GM18498 (cell line): Measurements from ENCODE around the gene LPIN1.
A peak's percentile ranks its signal among the peaks of the same experiment; 100 is the strongest.
"Not testable (repeated sequence)": the region's sequence is repeated elsewhere in the genome, so short reads cannot be mapped to it uniquely, and the experiment has no call there.

Experiments
- ATAC-seq: cut with Tn5 transposase; IDR thresholded peaks from one replicate; pipeline ENCODE4 v1.9.1; 2021; ENCODE audit warnings: mild to moderate bottlenecking, moderate library complexity; ENCODE audit not compliant: unreplicated experiment

The LPIN1 gene

DNA sequence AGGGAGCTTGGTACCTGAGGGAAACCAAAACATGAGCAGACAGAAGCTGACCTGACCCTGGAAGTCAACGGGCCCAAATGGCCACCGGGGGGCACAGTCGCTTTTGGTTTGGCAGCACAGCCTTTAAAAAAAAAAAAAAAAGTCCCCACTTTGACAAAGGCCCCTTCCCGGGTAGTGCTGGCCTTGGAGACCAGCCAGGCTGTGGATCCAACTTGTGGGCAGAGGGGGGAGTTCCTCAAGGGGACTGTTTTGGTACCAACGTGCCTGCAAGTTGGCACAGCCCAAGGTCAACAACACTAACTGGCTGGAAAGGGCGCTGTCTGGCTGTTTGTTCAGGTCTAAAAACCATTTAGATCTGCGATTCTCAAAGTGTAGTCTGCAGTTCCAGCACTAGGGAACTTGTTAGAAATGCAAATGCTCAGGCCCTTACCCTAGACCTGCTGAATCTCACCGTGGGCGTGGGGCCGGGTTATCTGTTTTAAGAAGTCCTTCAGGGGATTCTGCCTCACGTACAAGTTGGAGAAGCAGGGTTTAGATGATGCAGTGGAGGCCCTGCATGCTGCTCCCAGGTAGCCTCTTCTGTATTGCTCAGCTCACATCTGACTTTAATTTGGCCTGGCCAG is 83.0 kb downstream of the LPIN1 start:
- ATAC-seq = peak; percentile 32

DNA sequence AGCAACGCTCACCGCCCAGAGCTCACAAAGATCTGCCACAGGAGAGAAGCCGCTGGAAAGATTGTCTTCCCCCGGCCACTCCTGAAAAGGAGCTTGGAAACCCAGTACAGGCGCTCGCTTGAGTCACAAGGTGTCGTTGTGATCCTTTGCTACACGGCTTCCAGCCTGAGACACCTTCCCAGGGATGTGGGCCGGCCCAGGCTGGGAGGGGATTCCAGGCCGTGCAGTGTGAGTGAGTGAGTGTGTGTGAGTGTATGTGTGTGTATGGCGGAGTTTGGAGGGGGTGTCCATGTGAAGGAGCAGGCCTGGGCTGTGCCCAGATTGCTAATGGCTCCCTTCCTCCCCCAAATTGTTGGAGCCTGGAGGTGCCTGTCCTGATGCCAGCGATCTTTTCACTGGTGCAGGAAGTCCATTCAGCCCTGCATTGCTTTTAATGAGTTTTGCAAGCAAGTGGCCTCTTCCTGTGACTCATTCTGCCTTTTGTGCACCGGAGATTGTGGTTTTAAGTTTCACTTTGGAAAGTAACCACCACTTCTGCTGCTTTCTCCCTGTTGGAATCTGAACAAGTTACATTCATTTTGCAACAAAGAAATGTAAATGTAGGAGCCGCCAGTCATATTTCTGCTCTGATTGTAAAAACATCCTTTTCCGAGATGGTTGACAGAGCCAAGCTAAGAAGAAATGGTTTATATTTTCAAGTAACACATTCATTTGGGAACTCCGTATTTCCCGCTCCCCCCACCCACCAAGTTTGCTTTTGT is 83.7 kb downstream of the LPIN1 start:
- ATAC-seq = peak; percentile 70

DNA sequence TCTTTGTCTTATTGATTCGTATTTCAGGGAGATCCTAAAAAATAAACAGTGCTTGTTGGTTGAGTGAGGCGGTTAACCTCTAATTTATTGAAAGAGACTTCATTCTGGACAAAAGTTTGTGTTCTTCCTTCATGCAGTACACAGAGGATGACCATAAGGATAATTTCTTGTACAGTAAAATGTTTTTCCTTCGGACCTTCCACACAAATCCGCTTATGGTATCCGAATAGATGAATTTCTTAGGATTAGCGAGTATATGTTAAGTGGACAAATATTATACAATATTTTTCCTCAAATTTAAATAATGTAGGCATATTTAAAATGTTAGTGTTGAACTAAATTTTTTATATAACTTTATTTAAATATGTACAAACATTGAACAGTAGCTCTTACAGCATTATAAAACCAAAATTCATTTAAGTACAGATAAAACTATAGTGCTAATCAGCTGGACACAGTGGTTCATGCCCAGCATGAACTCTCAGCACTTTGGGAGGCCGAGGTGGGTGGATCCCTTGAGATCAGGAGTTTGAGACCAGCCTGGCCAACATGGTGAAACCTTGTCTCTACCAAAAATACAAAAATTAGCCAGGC is 84.4 kb downstream of the LPIN1 start:
- ATAC-seq = no peak

DNA sequence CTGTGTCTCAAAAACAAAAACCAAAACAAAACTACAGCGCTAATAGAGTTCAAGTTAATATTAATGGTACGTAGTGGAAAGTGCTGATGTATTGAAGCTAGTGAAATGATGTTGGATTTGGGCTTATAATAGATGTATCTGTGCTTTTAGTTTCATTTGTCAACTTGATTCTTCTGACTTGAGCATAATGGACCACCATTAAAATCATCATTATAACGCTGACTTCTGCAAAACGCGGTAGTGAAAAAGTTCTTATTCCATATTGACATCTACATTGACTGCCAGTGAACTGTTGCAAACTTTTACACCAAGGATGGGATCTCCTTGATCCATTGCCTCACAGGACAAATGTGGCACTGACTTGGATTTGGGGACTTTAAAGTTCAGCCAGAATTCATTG is 85.0 kb downstream of the LPIN1 start:
- ATAC-seq = no peak

DNA sequence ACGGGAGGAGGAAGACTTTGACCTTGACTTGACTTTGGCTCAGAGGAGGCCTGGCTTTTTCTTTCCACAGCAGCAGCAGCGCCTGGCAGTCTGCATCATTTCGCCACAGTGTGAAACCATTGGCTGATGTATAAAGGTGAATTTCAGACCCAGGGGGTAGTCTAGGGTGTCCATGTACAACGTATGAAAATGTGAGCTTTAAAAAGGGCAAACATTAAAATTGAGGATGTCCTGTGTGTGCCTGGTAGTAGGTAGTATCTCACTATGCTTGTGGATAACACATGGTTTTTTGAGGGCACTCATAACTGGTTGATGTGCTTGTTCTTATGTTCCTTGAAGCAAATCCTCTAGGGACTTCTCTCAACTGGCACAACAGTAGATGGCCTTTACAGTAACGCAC is 86.1 kb downstream of the LPIN1 start:
- ATAC-seq = no peak

DNA sequence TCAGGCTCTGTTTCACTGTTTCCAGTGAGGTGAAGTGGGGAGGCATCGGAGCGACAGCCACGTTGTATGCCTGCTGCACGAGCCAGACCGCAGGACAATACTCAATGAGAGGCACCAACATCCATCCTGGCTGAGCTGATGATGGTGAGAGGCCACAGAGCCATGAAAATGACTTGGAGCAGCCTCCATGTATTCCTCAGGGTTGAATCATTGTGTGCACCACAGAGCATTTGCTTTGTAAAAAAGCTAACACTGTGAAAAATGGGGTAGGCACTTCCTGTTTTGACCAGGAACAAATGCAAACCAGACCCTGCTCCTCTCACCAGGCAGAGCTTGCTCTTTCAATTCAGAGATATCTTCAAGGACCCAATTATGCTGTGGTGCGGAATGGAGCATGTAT is 87.2 kb downstream of the LPIN1 start:
- no peak for ATAC-seq

DNA sequence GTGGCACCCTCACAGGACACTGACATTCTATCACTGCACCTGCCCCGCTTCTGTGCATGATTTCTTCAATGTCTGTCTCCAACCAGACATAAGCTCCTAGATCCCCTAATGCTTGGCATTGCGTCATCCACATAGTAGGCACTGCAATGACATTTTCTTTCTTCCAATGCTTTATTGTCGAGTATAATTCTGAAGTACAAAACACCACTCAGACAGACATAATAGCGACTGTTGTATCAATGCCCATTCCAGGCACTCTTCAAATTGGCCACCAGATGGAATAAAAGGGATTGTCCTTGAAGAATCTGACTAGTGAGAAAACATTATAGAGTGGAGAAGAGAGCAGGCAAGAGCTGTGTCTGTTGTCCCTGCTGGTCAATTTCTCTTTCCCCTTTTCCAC is 89.0 kb downstream of the LPIN1 start:
- ATAC-seq = no peak

DNA sequence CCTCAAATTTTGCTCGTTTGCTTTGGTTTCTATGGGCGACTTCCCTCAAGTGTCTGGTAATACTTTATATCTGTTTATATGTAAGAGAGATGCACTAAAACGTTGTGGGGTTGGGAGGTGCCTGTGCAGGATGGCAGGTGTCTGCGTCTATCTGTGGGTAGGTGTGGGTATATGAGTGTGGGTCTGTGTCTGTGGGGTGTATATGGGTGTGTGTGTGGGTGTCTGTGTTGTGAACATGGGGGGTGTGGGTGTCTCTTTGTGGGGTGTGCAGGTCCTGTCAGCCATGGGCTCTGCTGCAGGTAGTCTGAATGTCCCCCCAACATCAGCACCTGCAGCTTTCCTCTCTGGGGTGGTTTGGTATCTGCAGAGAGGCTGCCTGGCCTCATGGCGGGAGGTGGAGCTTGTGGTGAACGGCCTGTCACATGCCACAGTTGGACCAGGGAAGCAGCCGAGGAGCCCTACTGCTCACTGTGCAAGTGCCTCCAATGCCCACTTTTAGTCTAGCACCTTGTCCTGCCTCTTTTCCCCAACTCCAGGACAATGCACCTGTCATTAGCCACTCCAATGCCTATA is 90.3 kb downstream of the LPIN1 start:
- ATAC-seq = no peak

DNA sequence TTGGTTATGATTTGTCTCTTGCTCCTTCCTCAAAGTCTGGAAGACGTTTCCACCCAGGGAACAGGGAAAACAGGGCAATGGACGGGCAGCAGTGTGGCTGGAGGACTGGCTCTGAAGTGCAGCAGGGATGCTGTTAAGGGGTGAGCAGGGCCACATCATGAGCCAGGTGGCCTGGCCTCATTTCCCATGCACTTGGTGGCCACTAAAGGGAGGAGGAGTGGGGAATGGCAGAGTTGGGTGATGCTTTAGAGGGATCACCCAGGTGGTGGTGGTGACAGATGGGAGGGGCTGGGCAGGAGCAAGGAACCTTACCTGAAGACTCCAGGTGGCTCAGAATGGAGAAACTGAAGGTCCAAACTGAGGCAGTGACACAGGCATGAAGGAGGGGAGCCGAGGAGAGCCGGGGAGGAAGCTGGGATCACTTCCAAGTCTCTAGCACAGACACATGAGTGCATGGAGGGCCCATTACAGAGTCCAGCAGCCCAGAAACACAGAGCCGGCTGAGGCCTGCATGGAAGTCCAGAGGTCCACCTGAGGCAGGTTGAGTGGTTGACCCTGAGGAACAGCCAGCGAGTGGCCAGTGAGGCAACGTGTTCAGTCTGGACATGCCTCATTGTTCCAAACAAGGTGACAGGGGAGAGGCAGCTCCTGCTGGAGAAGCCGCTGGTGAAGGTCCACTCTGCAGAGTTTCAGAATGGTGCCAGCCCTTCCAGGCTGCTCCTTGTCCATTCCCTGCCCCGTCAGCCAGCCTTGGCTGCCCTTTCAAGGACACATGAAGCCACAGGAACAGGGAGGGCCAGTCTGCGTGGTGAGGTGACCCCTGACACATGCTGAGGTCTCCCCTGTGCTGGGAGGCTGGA is 91.7 kb downstream of the LPIN1 start:
- no peak for ATAC-seq

DNA sequence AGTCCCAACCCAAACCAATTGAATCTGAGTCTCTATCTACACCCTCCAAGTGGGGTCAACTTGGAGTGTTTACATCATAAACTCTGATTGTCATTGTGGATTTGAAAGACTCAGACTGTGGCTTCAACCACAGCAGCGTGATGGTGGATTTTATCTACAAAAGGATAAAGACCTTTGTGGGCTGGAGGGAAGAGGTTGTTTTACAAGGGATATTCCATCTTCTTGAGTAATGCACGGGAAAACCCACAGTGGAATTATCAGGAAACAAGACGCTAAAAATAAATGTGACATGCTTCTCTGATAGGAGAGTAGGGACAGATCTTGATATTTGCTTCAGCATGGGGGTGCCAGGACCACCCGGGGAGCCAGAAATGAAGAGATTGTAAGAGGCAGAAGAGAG is 93.5 kb downstream of the LPIN1 start:
- ATAC-seq = no peak

DNA sequence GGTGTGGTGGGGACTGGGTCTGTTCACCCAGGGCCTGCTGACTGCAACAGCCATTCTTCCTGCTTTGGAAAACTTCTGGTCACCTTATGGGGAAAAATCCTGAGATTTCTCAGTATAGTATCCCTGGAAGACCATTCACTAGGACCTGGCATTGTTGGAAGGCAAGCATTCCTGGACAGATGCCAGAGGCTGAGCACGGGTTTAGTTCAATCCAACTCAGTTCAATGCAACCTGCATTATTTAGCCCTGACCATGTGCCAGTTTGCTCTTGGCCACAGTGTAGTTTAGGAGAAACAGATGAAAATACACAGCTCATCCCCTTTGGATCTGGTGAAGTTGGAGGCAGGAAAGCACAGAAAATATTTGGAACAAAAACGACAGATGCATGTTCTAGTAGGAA is 95.9 kb downstream of the LPIN1 start:
- ATAC-seq = no peak

DNA sequence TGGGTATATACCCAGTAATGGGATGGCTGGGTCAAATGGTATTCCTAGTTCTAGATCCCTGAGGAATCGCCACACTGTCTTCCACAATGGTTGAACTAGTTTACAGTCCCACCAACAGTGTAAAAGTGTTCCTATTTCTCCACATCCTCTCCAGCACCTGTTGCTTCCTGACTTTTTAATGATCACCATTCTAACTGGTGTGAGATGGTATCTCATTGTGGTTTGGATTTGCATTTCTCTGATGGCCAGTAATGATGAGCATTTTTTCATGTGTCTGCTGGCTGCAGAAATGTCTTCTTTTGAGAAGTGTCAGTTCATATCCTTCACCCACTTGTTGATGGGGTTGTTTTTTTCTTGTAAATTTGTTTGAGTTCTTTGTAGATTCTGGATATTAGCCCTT is 98.4 kb downstream of the LPIN1 start:
- not testable (repeated sequence) for ATAC-seq

DNA sequence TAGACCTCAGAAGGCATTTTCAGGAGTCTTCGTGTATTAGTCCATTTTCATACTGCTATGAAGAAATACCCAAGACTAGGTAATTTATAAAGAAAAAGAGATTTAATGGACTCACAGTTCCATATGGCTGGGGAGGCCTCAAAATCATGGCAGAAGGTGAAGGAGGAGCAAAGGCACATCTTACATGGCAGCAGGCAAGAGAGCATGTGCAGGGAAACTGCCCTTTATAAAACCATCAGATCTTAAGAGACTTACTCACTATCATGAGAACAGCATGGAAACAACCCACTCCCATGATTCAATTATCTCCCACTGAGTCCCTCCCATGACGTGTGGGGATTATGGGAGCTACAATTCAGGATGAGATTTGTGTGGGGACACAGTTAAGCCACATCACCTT is 101.5 kb downstream of the LPIN1 start:
- ATAC-seq = not testable (repeated sequence)

DNA sequence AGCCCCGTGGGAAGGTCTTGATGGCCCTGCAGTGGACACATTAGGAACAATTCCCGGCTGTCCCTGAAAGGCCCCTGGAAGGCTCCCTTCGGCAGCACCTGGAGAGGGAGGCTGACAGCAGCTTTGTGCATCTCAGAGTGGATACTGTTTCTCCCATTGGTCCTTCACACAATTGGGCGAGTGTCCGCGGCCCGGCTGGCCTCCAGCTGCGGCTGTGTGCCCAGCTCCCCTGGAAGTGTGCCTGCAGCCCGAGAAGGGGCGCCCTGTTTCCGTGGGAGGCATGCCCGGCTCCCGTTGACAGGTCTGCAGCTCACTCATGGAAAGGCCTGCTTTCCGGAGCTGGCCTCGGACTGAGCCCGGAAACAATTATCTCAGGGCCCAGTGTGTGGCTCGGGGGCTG is 103.7 kb downstream of the LPIN1 start:
- ATAC-seq = no peak

DNA sequence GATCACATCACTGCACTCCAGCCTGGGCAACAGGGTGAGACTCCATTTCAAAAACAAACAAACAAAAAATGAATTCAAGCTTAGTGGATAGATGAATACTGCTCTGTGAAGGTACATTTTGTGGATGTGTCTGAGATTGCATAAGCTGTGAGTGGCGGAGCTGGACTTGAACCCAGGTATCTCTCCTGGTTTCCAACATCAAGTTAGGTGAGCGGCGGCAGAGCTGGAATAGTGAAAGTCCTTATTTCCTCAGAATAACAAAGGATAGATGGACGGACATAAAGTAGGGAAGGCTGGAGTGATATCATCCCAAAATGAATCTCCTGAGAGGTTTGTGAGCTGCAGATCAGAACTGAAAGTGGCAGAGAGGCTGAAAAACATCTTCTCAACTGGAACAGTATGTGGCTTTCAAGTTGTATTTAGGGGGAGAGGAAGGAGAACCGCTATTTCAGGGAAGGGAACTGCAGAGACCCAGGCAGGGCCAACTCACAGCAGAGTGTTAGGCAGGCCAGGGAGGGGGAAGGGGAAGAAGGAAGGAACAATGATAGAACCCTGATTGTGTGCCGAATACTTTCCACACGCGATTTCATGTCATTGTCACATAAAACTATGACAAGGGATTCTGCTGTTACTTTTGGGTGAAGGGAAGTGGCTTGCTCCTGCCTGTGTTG is 106.2 kb downstream of the LPIN1 start:
- no peak for ATAC-seq

DNA sequence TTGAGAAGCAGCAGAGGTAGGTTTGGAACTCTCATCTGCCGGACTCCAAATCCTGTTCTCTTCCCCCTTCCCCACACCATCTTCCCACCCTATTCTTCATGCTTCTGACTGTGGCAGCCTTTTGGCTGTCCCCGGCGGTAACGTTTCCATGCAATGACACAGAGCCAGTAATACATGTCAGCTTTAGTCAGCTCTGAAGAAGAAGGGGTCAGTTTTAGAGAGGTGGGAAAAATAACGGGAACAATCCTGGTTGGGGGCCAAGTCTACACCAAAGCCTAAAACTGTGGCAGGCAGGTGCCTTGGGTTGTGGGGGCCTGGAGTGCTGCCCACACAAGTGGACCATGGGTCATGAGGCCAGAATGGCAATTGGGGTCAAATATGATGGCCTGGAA is 106.8 kb downstream of the LPIN1 start:
- no peak for ATAC-seq

DNA sequence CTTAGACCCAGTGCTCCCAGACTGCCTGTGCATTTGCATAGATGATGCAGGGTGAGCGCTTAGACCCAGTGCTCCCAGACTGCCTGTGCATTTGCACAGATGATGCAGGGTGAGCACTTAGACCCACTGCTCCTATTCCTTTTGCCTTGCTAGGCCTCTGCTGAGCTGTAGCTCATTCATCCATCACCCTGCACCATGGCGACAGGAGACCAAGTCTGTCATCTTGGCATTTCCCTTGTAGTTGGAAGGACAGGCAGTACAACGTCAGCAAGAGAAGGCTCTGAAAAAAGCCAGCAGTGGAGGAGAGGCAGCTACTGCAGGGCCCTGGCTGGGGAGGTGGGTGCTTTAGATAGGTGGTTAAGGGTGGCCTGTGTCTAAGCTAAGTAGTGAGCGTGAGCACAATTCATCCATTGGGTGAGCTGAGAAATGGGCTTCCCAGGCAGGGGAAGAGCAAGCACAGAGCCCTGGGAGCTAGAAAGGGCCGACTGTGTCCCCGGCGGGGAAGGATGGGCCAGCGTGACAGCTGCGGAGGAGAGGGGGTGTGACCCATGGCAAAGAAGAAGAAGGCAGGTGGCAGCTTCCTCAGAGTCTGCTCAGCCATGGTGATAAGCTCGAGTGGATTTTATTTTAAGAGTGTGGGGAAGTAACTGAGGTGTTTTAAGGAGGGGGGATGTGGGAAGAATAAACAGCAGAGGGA is 108.8 kb downstream of the LPIN1 start:
- no peak for ATAC-seq

DNA sequence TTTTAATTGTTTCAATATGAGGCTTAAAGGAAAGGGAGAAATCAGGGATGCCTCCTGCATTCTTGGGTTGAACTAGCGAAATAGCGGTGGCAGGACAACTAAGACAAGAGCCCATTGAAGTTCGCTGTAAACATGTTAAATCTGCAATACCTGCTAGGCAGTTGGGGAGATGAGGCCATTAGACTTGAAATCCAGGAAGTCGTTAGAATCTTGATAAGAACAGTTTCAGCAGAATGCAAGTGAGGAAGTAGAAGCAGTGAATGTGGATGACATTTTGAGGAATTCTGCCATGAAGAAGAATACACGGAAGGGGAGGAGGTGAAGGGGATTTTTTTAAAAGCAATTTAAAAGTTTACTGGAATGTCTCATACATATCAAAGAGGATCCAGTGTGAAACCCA is 109.7 kb downstream of the LPIN1 start:
- ATAC-seq = no peak

DNA sequence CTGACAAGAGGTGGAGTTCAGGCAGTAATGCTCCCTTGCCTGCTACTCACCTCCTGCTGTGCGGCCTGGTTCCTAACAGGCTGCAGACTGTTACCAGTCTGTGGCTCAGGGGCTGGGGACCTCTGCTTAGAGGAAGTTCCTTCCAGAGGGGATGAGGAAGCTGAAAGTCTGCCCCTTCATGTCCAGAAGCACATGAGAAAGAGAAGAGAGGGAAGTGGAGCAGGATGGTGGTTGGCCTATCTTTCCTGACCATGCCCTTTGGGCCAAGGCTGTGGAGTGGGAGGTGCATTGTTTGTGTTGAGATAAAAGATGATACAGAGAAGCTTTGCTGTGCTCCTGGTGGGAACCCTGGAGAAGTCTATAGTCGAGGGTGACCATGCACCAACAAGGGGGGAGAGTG is 112.5 kb downstream of the LPIN1 start:
- ATAC-seq = no peak

DNA sequence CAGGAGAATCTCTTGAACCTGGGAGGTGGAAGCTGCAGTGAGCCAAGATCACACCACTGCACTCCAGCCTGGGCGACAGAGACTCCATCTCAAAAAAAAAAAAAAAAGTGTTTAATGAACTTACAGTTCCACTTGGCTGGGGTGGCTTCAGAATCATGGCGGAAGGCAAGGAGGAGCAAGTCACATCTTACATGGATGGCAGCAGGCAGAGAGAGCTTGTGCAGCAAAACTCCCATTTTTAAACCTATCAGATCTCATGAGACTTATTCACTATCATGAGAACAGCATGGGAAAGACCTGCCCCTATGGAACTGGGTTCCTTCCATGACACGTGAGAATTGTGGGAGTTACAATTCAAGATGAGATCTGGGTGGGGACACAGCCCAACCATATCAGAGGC is 113.5 kb downstream of the LPIN1 start:
- not testable (repeated sequence) for ATAC-seq
